GM13976 (cell line): ENCODE measurements around the gene LENG1.
"Not testable (repeated sequence)": the region's sequence is repeated elsewhere in the genome, so short reads cannot be mapped to it uniquely, and the experiment has no call there.

ENCODE experiments used
- DNase-seq: peaks from one replicate; pipeline ENCODE4 v3.0.0; 2012; ENCODE audit warnings: low spot score
- in situ Hi-C: fragments of 300-500 bp; cut with MboI; formaldehyde crosslinking; loops from one replicate; pipeline ENCODE4 v1.12.0; 2022; ENCODE audit warnings: low sequenced_read_pairs, mixed read lengths, inconsistent platforms; ENCODE audit not compliant: unreplicated experiment
- TF ChIP-seq, protein P1 (sequence below): IDR thresholded peaks from 2 replicates; pipeline ENCODE4 v1.5.1; 2012; ENCODE audit warnings: borderline replicate concordance, mild to moderate bottlenecking; ENCODE audit not compliant: insufficient read depth; ENCODE audit errors: extremely low read depth, missing control alignments, control extremely low read depth

LENG1 gene

DNA sequence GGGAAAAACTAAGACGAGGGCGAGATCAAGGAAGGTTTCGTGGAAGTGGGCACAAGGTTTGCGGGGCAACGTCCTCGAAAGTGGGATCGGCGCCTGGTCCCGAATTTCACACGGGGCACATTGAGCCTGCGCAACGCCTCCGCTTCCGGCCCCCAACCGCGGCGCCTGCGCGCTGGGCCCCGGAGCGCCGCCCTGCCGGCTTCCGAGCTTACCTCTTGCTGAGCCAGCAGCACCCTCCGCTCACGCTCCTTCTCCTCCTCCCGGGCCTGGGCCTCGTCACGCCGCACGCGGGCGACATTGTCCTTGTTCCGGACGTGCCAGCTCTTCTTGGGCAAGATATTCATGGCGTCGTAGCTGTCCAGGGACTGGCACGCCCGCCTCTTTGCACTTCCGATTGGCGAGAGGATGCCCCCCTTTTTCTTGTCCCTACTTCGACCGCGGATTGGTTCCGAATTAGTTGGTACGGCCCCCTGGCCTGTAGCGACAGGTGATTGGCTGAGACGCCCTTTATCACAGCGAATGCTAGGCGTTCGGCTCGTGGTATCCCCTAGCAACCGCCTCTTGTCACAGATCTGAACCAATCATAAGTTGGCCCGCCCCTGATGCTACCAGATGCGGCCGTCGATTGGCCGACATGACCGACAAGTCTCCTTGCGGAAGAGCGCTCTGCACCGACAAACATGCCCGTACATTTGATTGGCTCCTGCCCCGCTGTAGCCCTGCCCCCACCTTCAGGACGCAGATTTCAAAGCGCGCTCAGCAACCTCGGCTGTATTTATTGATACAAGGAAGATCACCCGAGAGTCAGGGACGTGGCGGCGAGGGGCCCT is at the start of gene LENG1:
Gene LENG1 (minus strand): TSS at position 370 of the 830 bp plus-strand sequence. CDS start 26 bp downstream, at position 344.
- TF ChIP-seq, protein P1, sequence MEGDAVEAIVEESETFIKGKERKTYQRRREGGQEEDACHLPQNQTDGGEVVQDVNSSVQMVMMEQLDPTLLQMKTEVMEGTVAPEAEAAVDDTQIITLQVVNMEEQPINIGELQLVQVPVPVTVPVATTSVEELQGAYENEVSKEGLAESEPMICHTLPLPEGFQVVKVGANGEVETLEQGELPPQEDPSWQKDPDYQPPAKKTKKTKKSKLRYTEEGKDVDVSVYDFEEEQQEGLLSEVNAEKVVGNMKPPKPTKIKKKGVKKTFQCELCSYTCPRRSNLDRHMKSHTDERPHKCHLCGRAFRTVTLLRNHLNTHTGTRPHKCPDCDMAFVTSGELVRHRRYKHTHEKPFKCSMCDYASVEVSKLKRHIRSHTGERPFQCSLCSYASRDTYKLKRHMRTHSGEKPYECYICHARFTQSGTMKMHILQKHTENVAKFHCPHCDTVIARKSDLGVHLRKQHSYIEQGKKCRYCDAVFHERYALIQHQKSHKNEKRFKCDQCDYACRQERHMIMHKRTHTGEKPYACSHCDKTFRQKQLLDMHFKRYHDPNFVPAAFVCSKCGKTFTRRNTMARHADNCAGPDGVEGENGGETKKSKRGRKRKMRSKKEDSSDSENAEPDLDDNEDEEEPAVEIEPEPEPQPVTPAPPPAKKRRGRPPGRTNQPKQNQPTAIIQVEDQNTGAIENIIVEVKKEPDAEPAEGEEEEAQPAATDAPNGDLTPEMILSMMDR: peak; percentile 15
- in situ Hi-C loops: loop anchor here (10.0 kb wide), 1 partner anchor 75 kb away; no protein-coding TSS in a partner anchor
- DNase-seq: peak; percentile 98

DNA sequence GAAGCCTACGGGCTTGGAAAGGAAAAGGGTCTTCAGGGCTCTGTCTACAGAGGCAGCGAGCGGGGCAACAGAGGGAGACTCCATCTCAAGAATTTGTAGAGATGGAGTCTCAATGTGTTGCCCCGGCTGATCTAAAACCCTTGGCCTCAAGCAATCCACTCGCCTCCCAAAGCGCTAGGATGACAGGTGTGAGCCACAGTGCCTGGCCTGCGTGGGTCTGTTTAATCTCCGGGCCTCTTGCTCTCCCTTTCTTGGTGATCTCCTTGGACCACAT is 49.2 kb upstream of the LENG1 start:
- TF ChIP-seq, protein P1: no peak
- in situ Hi-C loops: no loop called here
- no peak for DNase-seq

DNA sequence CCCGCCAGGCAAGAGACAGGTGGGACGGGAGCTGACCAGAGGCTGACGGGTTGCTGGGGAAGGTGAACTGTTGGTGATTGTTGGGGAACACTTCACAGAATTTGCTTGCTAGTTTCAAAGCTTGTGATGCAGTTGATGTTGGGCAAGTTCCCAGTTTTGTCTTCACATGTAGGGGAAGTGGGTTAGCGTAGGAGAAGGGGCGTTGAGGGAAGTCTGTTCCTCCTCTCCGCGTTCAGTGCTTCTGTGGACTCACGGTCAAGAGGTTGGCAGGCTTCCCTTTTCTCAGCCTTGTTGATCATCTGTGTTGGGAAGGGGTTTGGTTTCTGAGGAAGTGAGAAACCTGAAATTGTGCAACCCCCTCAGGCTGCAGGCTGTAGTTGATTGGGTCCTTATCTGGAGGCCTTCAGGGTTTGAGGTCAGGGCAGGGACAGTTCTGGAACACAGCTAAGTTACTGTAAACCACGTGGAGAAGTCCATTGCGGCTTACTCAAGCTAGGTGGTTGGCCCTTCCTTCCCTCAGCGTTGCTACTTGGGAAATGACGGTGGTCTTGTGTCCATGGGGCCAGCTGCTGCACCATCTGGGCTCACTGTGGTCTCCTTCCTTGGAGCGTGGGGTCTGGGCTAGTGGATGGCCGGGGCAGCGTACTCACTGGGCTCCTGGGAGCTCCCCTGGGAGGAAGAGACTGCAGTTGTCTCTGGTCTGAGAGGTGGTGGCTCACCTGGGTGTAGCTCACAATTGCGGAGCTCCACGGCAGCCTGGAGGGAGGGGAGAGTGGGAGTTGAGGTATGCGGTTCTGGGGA is 48.7 kb upstream of the LENG1 start:
- peak; percentile 76 for DNase-seq
- in situ Hi-C loops: no loop called here
- TF ChIP-seq, protein P1: no peak

DNA sequence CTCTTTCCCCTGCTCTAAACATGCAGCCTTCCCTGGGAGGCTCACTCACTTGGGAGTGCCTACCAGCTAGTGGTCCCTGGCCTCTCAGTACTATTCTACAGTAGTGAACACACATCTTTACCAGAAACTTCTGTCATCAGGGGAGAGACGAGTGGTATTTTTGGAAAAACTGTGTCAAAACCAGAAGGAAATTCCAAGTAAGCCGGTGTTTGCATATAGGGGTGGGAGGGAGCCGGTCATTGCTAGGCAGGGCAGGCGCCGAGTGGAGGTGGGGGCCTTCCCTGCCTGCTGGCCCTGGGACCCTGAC is 48.1 kb upstream of the LENG1 start:
- no peak for DNase-seq
- TF ChIP-seq, protein P1: no peak
- in situ Hi-C loops: no loop called here

DNA sequence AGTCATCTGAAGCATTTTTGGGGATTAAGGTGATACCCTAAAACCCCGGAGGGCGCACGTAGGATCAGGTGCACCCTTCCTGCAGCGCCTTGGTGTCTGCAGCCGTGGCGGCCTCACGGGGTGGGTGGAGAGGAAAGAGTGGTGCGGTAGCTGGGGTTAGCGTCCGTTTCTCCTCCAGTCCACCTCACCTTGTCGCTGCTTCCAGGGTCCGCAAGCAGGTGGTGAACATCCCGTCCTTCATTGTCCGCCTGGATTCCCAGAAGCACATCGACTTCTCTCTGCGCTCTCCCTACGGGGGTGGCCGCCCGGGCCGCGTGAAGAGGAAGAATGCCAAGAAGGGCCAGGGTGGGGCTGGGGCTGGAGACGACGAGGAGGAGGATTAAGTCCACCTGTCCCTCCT is 47.7 kb upstream of the LENG1 start:
- DNase-seq, in situ Hi-C loops: not testable (repeated sequence)

DNA sequence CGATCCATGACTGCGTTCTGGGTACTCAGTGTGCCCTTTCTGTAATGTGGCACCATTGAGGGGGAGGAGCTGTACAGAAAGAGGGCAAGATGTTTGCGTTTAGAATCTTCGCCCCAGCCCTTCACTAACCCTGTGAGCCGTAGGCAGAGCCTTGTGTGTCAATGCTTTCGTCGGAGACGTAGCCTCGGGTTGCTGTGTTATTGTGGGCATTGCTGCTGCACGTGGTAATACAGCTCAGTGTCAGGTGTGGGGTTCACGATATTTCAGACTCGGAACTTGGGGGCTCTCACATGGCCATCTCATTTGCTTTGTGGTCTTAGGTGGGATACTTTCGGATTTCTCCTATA is 47.3 kb upstream of the LENG1 start:
- in situ Hi-C loops: no loop called here
- DNase-seq: no peak
- TF ChIP-seq, protein P1: no peak
